K562 (cell line): ENCODE results near the gene CTDSPL. TPM values are rescaled to one million over a fixed set of nuclear protein-coding genes. Genes with fewer than 3 reads are reported as not detected.
A peak's percentile ranks its signal among the peaks of the same experiment; 100 is the strongest.

Experiments
- ATAC-seq: fragments of 200-7000 bp; cut with Tn5 transposase; 3 replicates; pipeline ENCODE4 v1.9.1; 2020; ENCODE audit warnings: moderate library complexity
- BruUV-seq: library from RNA; stranded (reverse); fragments of 400-500 nt; replicated peaks from 2 replicates; lab custom pipeline; 2021; lab: Mats Ljungman, UMichigan
- CTCF ChIA-PET: fragments of 300-600 bp; formaldehyde crosslinking; extraction: SDS; loops from one replicate; lab custom pipeline; 2021; ENCODE audit warnings: low intra/inter-chr PET ratio; lab: Yijun Ruan, JAX
- POLR2A ChIA-PET: fragments of 300-600, 350-650 bp; sonication (Branson Sonifier 250); formaldehyde crosslinking; extraction: SDS; loops from one replicate; lab custom pipeline; 2021; ENCODE audit warnings: antibody characterized with exemption, inconsistent platforms; lab: Yijun Ruan, JAX
- DNase-seq, 4 experiments: peaks; one replicate each; pipeline versions ENCODE4 v3.0.0 to v3.0.0-alpha.2; 2011 to 2018; ENCODE audit warnings: low spot score in 3 of 4, mixed read lengths in 3 of 4; ENCODE audit errors: extremely low read depth in 1 of 4
- FAIRE-seq: peaks from 2 replicates; lab custom pipeline; 2011; peaks lifted over from hg19 to GRCh38; lab: Jason Lieb, UNC
- H2AFZ ChIP-seq: 2 replicates; pipeline ENCODE4 v1.6.0; 2011; ENCODE audit warnings: low read depth, low read length, control low read depth, inconsistent platforms
- H3K27ac ChIP-seq: fragments of 200-600 bp; 3 replicates; pipeline ENCODE4 v1.8.0; 2011; ENCODE audit warnings: low read depth, mild to moderate bottlenecking, control low read depth, inconsistent platforms, low read length, moderate library complexity, mixed read lengths; ENCODE audit errors: extremely low read depth
- H3K27me3 ChIP-seq, 2 experiments: fragments of 300-600 bp in 1 of 2; 2 replicates in 1 of 2; 3 replicates in 1 of 2; pipeline versions ENCODE4 v1.6.0 to v1.8.0; 2011; ENCODE audit warnings: inconsistent platforms in 2 of 2, low read length in 2 of 2, mild to moderate bottlenecking in 1 of 2, mixed read lengths in 1 of 2, moderate library complexity in 1 of 2; ENCODE audit not compliant: control insufficient read depth in 2 of 2, insufficient read depth in 2 of 2
- H3K36me3 ChIP-seq: fragments of 300-600 bp; 3 replicates; pipeline ENCODE4 v1.8.0; 2011; ENCODE audit warnings: mild to moderate bottlenecking, low read length, inconsistent platforms; ENCODE audit not compliant: control insufficient read depth, insufficient read depth
- H3K4me1 ChIP-seq, 2 experiments: fragments of 200-600 bp in 1 of 2; replicated peaks in 1 of 2; 2 replicates in 1 of 2; 3 replicates in 1 of 2; pipeline versions ENCODE4 v1.5.1 to v1.8.0; 2011; ENCODE audit warnings: inconsistent platforms in 2 of 2, low read length in 2 of 2, mild to moderate bottlenecking in 1 of 2, mixed read lengths in 1 of 2, moderate library complexity in 1 of 2; ENCODE audit not compliant: control insufficient read depth in 2 of 2, insufficient read depth in 2 of 2
- H3K4me2 ChIP-seq: 2 replicates; pipeline ENCODE4 v1.6.1; 2011; ENCODE audit warnings: low read length, control low read depth, inconsistent platforms, mixed read lengths; ENCODE audit not compliant: insufficient read depth
- H3K4me3 ChIP-seq: fragments of 200-600 bp; sonication (generic), shearing (Covaris generic); 2 replicates; pipeline ENCODE4 v1.5.1; 2016; ENCODE audit warnings: control low read depth, inconsistent platforms
- H3K79me2 ChIP-seq: fragments of 200-600 bp; 3 replicates; pipeline ENCODE4 v1.8.0; 2011; ENCODE audit warnings: low read length, inconsistent platforms; ENCODE audit not compliant: control insufficient read depth, insufficient read depth
- H3K9ac ChIP-seq, 2 experiments: 2 replicates each; pipeline versions ENCODE4 v1.6.0 to v1.6.1; 2011; ENCODE audit warnings: low read depth in 2 of 2, low read length in 2 of 2, control low read depth in 1 of 2, inconsistent platforms in 1 of 2, mild to moderate bottlenecking in 1 of 2, mixed read lengths in 1 of 2; ENCODE audit not compliant: insufficient read depth in 1 of 2
- H3K9me1 ChIP-seq: one replicate; pipeline ENCODE4 v1.6.0; 2011; ENCODE audit warnings: inconsistent platforms, mild to moderate bottlenecking, low read length, moderate library complexity; ENCODE audit not compliant: control insufficient read depth, insufficient read depth
- H3K9me3 ChIP-seq: replicated peaks from 2 replicates; pipeline ENCODE4 v1.5.1; 2011; ENCODE audit warnings: low read depth, low read length, inconsistent platforms; ENCODE audit not compliant: control insufficient read depth, insufficient read depth
- H4K20me1 ChIP-seq: replicated peaks from 2 replicates; pipeline ENCODE4 v1.6.1; 2011; ENCODE audit warnings: low read length, inconsistent platforms, mixed read lengths; ENCODE audit not compliant: control insufficient read depth, insufficient read depth
- CBX5 ChIP-seq: IDR thresholded peaks from 2 replicates; pipeline ENCODE4 v1.6.1; 2014; ENCODE audit warnings: low read depth, borderline replicate concordance
- CCAR2 ChIP-seq: fragments of 200-400 bp; formaldehyde crosslinking; IDR thresholded peaks from 2 replicates; pipeline ENCODE4 v1.6.1; 2017; ENCODE audit warnings: mild to moderate bottlenecking, low read depth, low read length
- EHMT2 ChIP-seq: fragments of 450-650 bp; IDR thresholded peaks from 2 replicates; pipeline ENCODE4 v1.6.1; 2018; ENCODE audit warnings: antibody characterized with exemption
- HMGN3 ChIP-seq: IDR thresholded peaks from 2 replicates; pipeline ENCODE4 v1.6.1; 2011; ENCODE audit warnings: borderline replicate concordance, low read depth, mild to moderate bottlenecking, mixed read lengths, low read length; ENCODE audit not compliant: insufficient read length; ENCODE audit errors: extremely low read depth
- ILK ChIP-seq: fragments of 450-650 bp; IDR thresholded peaks from 2 replicates; pipeline ENCODE4 v1.6.1; 2016; ENCODE audit warnings: missing genetic modification characterization, low read depth, mild to moderate bottlenecking, missing compliant biosample characterization, moderate library complexity, borderline replicate concordance
- KAT2B ChIP-seq: IDR thresholded peaks from one replicate; pipeline ENCODE4 v1.6.1; 2012; ENCODE audit warnings: low read depth, mild to moderate bottlenecking, control low read depth, inconsistent platforms, low read length, moderate library complexity
- KDM1A ChIP-seq, 2 experiments: fragments of 450-650 bp; IDR thresholded peaks; 2 replicates each; pipeline ENCODE4 v1.6.1; 2016; ENCODE audit warnings: mild to moderate bottlenecking in 2 of 2
- MYBL2 ChIP-seq, 2 experiments: fragments of 450-650 bp in 1 of 2; sonication (generic) in 1 of 2; formaldehyde crosslinking in 1 of 2; IDR thresholded peaks; 2 replicates each; pipeline versions ENCODE4 v1.6.1 to v1.8.1; 2017 to 2022; ENCODE audit warnings: borderline replicate concordance in 1 of 2, inconsistent platforms in 1 of 2, low read depth in 1 of 2, mild to moderate bottlenecking in 1 of 2, missing genetic modification reagents in 1 of 2, moderate library complexity in 1 of 2
- NFYB ChIP-seq: IDR thresholded peaks from 2 replicates; pipeline ENCODE4 v1.6.1; 2011; ENCODE audit warnings: mild to moderate bottlenecking, moderate library complexity; ENCODE audit not compliant: insufficient read length; ENCODE audit errors: extremely low read depth
- SLC30A9 ChIP-seq: fragments of 250-450 bp; sonication (Bioruptor Pico); IDR thresholded peaks from 2 replicates; pipeline ENCODE4 v1.8.0; 2022; ENCODE audit warnings: mild to moderate bottlenecking, moderate library complexity
- SRSF7 ChIP-seq: fragments of 200-400 bp; formaldehyde crosslinking; optimal IDR thresholded peaks from 2 replicates; pipeline ENCODE3; 2017; ENCODE audit warnings: mild to moderate bottlenecking, low read depth, low read length
- ZNF316 ChIP-seq: fragments of 450-650 bp; IDR thresholded peaks from 2 replicates; pipeline ENCODE4 v1.6.1; 2016
- ZNF717 ChIP-seq: fragments of 250-450 bp; sonication (Bioruptor Pico); IDR thresholded peaks from 2 replicates; pipeline ENCODE4 v1.5.0; 2021
- ZNF77 ChIP-seq: fragments of 250-450 bp; sonication (Bioruptor Pico); IDR thresholded peaks from 2 replicates; pipeline ENCODE4 v1.5.0; 2020
- WGBS: fragments of 100-300 bp; shearing (Covaris generic); methylation state at CpG from one replicate; pipeline ENCODE4 v1.1.6; 2016; ENCODE audit warnings: low coverage, mixed read lengths; ENCODE audit not compliant: insufficient coverage; ENCODE audit errors: missing lambda C conversion rate; 5-methylcytosine and 5-hydroxymethylcytosine counted together
- in situ Hi-C: fragments of 300-500 bp; cut with MboI; formaldehyde crosslinking; loops from 4 replicates; pipeline ENCODE4 v1.15.0; 2018; ENCODE audit warnings: inconsistent platforms, mixed read lengths
- intact Hi-C: fragments of 100-400 bp; cut with micrococcal nuclease; formaldehyde crosslinking; loops from 2 replicates; pipeline ENCODE4 v1.14.2; 2022
- polyA plus RNA-seq, 8 experiments: library from polyadenylated mRNA; depleted of rRNA in 4 of 8; stranded (reverse) in 5 of 8; unstranded in 3 of 8; fragments of >200 nt; fragmentation: Nextera tagmentation in 2 of 8; fragmentation: Illumina TruSeq in 1 of 8; extraction: Ambion mirVana in 2 of 8; extraction: Trizol in 1 of 8; gene quantifications; 2 replicates each; pipeline versions ENCODE4 v1.2.1 to v1.2.3, GENCODE V29; 2011 to 2014; ENCODE audit warnings: inconsistent platforms in 1 of 8, missing spikeins in 1 of 8
- total RNA-seq, 7 experiments: library from RNA; depleted of rRNA in 6 of 7; stranded (reverse); fragments of >200 nt in 6 of 7; fragmentation: Illumina TruSeq in 2 of 7; extraction: Trizol in 2 of 7; gene quantifications; 2 replicates each; pipeline versions ENCODE4 v1.2.1 to v1.2.3, GENCODE V29; 2011 to 2021; ENCODE audit warnings: low replicate concordance in 1 of 7
- TF ChIP-seq, protein P1 (sequence below): fragments of 250-450 bp; sonication (Bioruptor Pico); IDR thresholded peaks from 2 replicates; pipeline ENCODE4 v1.5.0; 2021
- TF ChIP-seq, protein P2 (sequence below): sonication (generic); formaldehyde crosslinking; IDR thresholded peaks from 2 replicates; pipeline ENCODE4 v1.9.0; 2022; ENCODE audit warnings: mild to moderate bottlenecking, missing genetic modification reagents
- TF ChIP-seq, protein P3 (sequence below): fragments of 250-450 bp; sonication (Bioruptor Pico); IDR thresholded peaks from 2 replicates; pipeline ENCODE4 v1.8.0; 2021; ENCODE audit warnings: borderline replicate concordance, mild to moderate bottlenecking, moderate library complexity; ENCODE audit not compliant: poor library complexity, severe bottlenecking
- TF ChIP-seq, protein P4 (sequence below): fragments of 250-450 bp; sonication (Bioruptor Pico); IDR thresholded peaks from 2 replicates; pipeline ENCODE4 v1.4.0; 2020; ENCODE audit warnings: mild to moderate bottlenecking

CTDSPL gene
- total and polyA plus RNA-seq, 9 of the 15 experiments (the other 6 are each of a cell fraction or from before 2014, with no cell fraction given), result 5.1 to 19.3 (median 11.3) TPM

DNA sequence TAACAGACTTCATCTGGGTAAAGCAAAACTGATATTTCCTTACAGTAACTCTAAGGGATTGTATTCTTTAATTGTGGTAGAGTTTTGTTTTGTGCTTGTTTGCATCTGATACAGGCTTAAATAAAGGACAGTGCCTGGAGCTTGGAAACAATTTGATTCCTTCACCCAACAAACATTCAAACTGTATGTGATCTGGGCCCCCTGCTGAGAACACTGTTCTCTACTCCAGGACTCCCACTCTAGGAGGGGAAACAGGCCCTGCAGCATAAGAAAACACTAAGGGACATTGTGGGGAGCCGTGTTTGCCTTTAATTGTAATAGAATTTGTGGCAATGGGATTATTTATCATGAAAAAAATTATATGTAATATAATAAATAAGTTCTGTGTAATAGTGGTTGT lies 56.9 kb downstream of the CTDSPL start (continued):
- TF ChIP-seq MYBL2 (IDR thresholded peaks at IDR 0.05; ENCODE audit: low read depth) (no peak), MYBL2 (CRISPR knock-in tag; IDR thresholded peaks at IDR 0.05; ENCODE audit: borderline replicate concordance) (no peak), SRSF7 (no peak), EHMT2 (no peak), NFYB (no peak)
- TF ChIP-seq, protein P1, sequence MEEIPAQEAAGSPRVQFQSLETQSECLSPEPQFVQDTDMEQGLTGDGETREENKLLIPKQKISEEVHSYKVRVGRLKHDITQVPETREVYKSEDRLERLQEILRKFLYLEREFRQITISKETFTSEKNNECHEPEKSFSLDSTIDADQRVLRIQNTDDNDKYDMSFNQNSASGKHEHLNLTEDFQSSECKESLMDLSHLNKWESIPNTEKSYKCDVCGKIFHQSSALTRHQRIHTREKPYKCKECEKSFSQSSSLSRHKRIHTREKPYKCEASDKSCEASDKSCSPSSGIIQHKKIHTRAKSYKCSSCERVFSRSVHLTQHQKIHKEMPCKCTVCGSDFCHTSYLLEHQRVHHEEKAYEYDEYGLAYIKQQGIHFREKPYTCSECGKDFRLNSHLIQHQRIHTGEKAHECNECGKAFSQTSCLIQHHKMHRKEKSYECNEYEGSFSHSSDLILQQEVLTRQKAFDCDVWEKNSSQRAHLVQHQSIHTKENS (CRISPR knock-in tag), result no peak

DNA sequence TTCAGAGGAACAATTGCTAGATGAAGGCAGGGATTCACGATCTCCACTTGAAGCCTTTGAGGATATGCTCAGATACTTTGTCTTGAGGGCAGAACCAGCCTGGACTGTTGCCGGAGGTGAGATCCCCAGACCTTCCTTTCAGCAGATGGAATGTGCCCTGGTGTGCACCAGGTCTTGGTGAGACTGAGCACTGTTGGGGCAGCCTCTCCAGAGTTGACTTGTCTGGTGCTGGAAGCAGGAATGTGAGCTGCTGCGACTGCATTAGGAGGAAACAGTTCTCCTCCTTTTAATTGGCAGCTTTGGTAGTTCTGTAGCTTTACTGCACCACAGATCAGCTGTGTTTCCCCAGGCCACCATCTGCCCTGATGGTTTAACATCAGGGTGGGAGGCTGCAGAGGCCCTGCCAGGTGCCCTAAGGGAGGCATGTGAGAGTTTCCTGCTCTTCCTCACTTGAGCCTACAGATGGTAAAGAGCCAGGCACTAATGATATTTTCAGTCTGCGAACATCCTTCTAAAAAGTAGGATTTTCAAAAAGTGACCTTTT lies 58.5 kb downstream of the CTDSPL start:
- 0 out of 2 replicates have a peak, but pooled peaks cover 3% of the 10 kb centered on the region for H4K20me1 ChIP-seq
- no peak for DNase-seq
- no peaks in the 10 kb centered on the region for H3K9me3 ChIP-seq
- H3K9me1 ChIP-seq, result no peaks in the 10 kb centered on the region
- intact Hi-C loops, result no loop called here
- H3K4me3 ChIP-seq, result no peak overlapping the region
- peaks cover 0 to 20% of the 10 kb centered on the region in 2 experiments; a peak in 3 of 5 replicates for H3K27me3 ChIP-seq
- no peak for ATAC-seq
- WGBS, result 15% methylated on average over 4 of the region's 4 CpGs
- no peak overlapping the region for H3K4me2 ChIP-seq
- FAIRE-seq, result no peak
- ChIA-PET CTCF (interaction anchor here (0.6 kb wide), 1 partner anchor 1189 kb away, joined by 3 read pairs; no protein-coding TSS in a partner anchor), POLR2A (no interaction called here)
- no TSS peak for BruUV-seq
- H3K36me3 ChIP-seq, result no peaks in the 10 kb centered on the region
- H3K27ac ChIP-seq, result no peak overlapping the region
- in situ Hi-C loops, result no loop called here
- no peak overlapping the region for H2AFZ ChIP-seq
- H3K4me1 ChIP-seq, result peaks cover 0 to 8% of the 10 kb centered on the region in 2 experiments; a peak in 2 of 5 replicates
- peak overlapping the region in 1 of 2 experiments; percentile 33; a peak in 1 of 4 replicates for H3K9ac ChIP-seq
- H3K79me2 ChIP-seq, result no peaks in the 10 kb centered on the region
- TF ChIP-seq KAT2B (no peak), SLC30A9 (CRISPR knock-in tag) (no peak), HMGN3 (no peak), ZNF77 (CRISPR knock-in tag) (no peak), ZNF316 (no peak), KDM1A (IDR thresholded peaks at IDR 0.05) (no peak), CBX5 (no peak), ILK (no peak), CCAR2 (no peak), ZNF717 (CRISPR knock-in tag) (no peak)
- TF ChIP-seq, protein P2, sequence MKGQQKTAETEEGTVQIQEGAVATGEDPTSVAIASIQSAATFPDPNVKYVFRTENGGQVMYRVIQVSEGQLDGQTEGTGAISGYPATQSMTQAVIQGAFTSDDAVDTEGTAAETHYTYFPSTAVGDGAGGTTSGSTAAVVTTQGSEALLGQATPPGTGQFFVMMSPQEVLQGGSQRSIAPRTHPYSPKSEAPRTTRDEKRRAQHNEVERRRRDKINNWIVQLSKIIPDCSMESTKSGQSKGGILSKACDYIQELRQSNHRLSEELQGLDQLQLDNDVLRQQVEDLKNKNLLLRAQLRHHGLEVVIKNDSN (CRISPR knock-in tag), result no peak
- TF ChIP-seq, protein P3, sequence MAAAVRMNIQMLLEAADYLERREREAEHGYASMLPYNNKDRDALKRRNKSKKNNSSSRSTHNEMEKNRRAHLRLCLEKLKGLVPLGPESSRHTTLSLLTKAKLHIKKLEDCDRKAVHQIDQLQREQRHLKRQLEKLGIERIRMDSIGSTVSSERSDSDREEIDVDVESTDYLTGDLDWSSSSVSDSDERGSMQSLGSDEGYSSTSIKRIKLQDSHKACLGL, result no peak
- TF ChIP-seq, protein P4, sequence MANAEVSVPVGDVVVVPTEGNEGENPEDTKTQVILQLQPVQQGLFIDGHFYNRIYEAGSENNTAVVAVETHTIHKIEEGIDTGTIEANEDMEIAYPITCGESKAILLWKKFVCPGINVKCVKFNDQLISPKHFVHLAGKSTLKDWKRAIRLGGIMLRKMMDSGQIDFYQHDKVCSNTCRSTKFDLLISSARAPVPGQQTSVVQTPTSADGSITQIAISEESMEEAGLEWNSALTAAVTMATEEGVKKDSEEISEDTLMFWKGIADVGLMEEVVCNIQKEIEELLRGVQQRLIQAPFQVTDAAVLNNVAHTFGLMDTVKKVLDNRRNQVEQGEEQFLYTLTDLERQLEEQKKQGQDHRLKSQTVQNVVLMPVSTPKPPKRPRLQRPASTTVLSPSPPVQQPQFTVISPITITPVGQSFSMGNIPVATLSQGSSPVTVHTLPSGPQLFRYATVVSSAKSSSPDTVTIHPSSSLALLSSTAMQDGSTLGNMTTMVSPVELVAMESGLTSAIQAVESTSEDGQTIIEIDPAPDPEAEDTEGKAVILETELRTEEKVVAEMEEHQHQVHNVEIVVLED (CRISPR knock-in tag), result no peak
